Left lung (tissue), 10 donors: Measurements from ENCODE around the gene ARHGAP45. TPM values are rescaled to one million over a fixed set of nuclear protein-coding genes. Genes with fewer than 3 reads are reported as not detected.

Experiments
- ATAC-seq: fragments of 200-7000 bp; cut with Tn5 transposase; one replicate; pipeline ENCODE4 v1.9.1; 2020; ENCODE audit warnings: moderate library complexity
- DNase-seq, 4 donors: peaks; one replicate each; pipeline ENCODE4 v3.0.0-alpha.2; 2013 to 2020
- H3K27ac ChIP-seq, 2 donors: fragments of 200-600 bp; sonication (generic) in 1 of 2; one replicate each; pipeline versions ENCODE4 v1.5.0 to v1.8.0; 2020 to 2021
- H3K27me3 ChIP-seq, 2 donors: fragments of 200-600 bp; sonication (generic) in 1 of 2; one replicate each; pipeline versions ENCODE4 v1.5.0 to v1.8.0; 2020 to 2021
- H3K36me3 ChIP-seq, 2 donors: fragments of 200-600 bp; sonication (generic) in 1 of 2; one replicate each; pipeline versions ENCODE4 v1.5.0 to v1.8.0; 2020 to 2021
- H3K4me1 ChIP-seq, 2 donors: fragments of 200-600 bp; one replicate each; pipeline ENCODE4 v1.8.0; 2021
- H3K4me3 ChIP-seq, 2 donors: fragments of 200-600 bp; sonication (generic) in 1 of 2; one replicate each; pipeline versions ENCODE4 v1.5.0 to v1.8.0; 2020 to 2021; ENCODE audit warnings: mild to moderate bottlenecking in 1 of 2
- H3K9me3 ChIP-seq, 2 donors: fragments of 200-600 bp; sonication (generic) in 1 of 2; one replicate each; pipeline versions ENCODE4 v1.5.0 to v1.8.0; 2020 to 2021
- CTCF ChIP-seq, 2 donors: fragments of 200-600 bp; sonication (generic) in 1 of 2; IDR thresholded peaks; one replicate each; pipeline versions ENCODE4 v1.5.0 to v1.8.0; 2021; ENCODE audit warnings: antibody characterized with exemption in 2 of 2
- intact Hi-C, 2 donors: fragments of 100-400 bp; cut with DNase I; formaldehyde crosslinking; loops; one replicate each; pipeline versions ENCODE4 v1.11.2 to v1.14.2; 2022
- polyA plus RNA-seq, 6 donors: library from polyadenylated mRNA; unstranded; fragments of 120-200 nt; gene quantifications; one replicate each; pipeline ENCODE4 v1.2.1, GENCODE V29; 2013; ENCODE audit not compliant: insufficient read length in 6 of 6
- total RNA-seq, 2 donors: library from RNA; stranded (reverse); fragmentation: NEBNext Ultra II Directional; extraction: Animal tissue kit (Norgen Biotek cat#: 25700); gene quantifications; one replicate each; pipeline ENCODE4 v1.2.1, GENCODE V29; 2021
- donor health status: DM: no; HTN: yes; CAD: no.
- donor health status: DM: no; HTN: no; CAD: no.

The ARHGAP45 gene
- total and polyA plus RNA-seq, 8 donors: 8.5 to 83.8 (median 12.0) TPM

GRCh38 chr19:1117654-1118053, 50.7 kb downstream of the ARHGAP45 start:
- H3K27ac ChIP-seq: no peak overlapping the region
- peaks cover 0 to 100% of the 10 kb centered on the region in 2 donors for H3K36me3 ChIP-seq
- DNase-seq: no peak
- TF ChIP-seq CTCF (IDR thresholded peaks at IDR 0.05): no peak
- intact Hi-C loops: no loop called here
- H3K27me3 ChIP-seq: no peaks in the 10 kb centered on the region
- H3K4me3 ChIP-seq: no peak overlapping the region
- no peaks in the 10 kb centered on the region for H3K9me3 ChIP-seq
- ATAC-seq: no peak
- H3K4me1 ChIP-seq: peaks cover 7 to 22% of the 10 kb centered on the region in 2 donors

GRCh38 chr19:1118999-1119398, 52.0 kb downstream of the ARHGAP45 start:
- Histone ChIP-seq H3K27me3 (no peaks in the 10 kb centered on the region), H3K4me1 (peaks cover under 1 to 23% of the 10 kb centered on the region in 2 donors), H3K36me3 (peaks cover 0 to 100% of the 10 kb centered on the region in 2 donors), H3K9me3 (no peaks in the 10 kb centered on the region), H3K4me3 (no peak overlapping the region), H3K27ac (no peak overlapping the region)
- intact Hi-C loops: no loop called here
- ATAC-seq: no peak
- no peak for DNase-seq
- TF ChIP-seq CTCF (IDR thresholded peaks at IDR 0.05): no peak

- ATAC-seq: no peak
- no peak for DNase-seq
- intact Hi-C loops: no loop called here
- no peaks in the 10 kb centered on the region for H3K27me3 ChIP-seq
- no peak overlapping the region for H3K4me3 ChIP-seq
- H3K4me1 ChIP-seq: peaks cover 0 to 23% of the 10 kb centered on the region in 2 donors
- peaks cover 0 to 100% of the 10 kb centered on the region in 2 donors for H3K36me3 ChIP-seq
- H3K27ac ChIP-seq: no peak overlapping the region
- no peak for TF ChIP-seq CTCF (IDR thresholded peaks at IDR 0.05)
- no peaks in the 10 kb centered on the region for H3K9me3 ChIP-seq
Measured at GRCh38 chr19:1119475-1120217, 52.7 kb downstream of the ARHGAP45 start.

- no peak for TF ChIP-seq CTCF (IDR thresholded peaks at IDR 0.05)
Measured at GRCh38 chr19:1121395-1121794, 54.4 kb downstream of the ARHGAP45 start.

GRCh38 chr19:1122021-1122971, 55.3 kb downstream of the ARHGAP45 start:
- DNase-seq: no peak
- no peak for TF ChIP-seq CTCF (IDR thresholded peaks at IDR 0.05)
- Histone ChIP-seq H3K27me3 (no peaks in the 10 kb centered on the region), H3K27ac (no peak overlapping the region), H3K4me3 (no peak overlapping the region), H3K36me3 (peaks cover 0 to 100% of the 10 kb centered on the region in 2 donors), H3K4me1 (peaks cover 0 to 48% of the 10 kb centered on the region in 2 donors), H3K9me3 (no peaks in the 10 kb centered on the region)
- intact Hi-C loops: no loop called here
- no peak for ATAC-seq

More at GRCh38 chr19:1121395-1121794, 54.4 kb downstream of the ARHGAP45 start:
- H3K36me3 ChIP-seq: peaks cover 0 to 100% of the 10 kb centered on the region in 2 donors
- H3K27ac ChIP-seq: no peak overlapping the region
- intact Hi-C loops: no loop called here
- peaks cover 0 to 39% of the 10 kb centered on the region in 2 donors for H3K4me1 ChIP-seq
- H3K27me3 ChIP-seq: no peaks in the 10 kb centered on the region
- no peak for ATAC-seq
- H3K9me3 ChIP-seq: no peaks in the 10 kb centered on the region
- H3K4me3 ChIP-seq: no peak overlapping the region
- DNase-seq: no peak
